ENCODE data around the gene ITGAD.
A peak's percentile ranks its signal among the peaks of the same experiment; 100 is the strongest.

Gene ITGAD

DNA sequence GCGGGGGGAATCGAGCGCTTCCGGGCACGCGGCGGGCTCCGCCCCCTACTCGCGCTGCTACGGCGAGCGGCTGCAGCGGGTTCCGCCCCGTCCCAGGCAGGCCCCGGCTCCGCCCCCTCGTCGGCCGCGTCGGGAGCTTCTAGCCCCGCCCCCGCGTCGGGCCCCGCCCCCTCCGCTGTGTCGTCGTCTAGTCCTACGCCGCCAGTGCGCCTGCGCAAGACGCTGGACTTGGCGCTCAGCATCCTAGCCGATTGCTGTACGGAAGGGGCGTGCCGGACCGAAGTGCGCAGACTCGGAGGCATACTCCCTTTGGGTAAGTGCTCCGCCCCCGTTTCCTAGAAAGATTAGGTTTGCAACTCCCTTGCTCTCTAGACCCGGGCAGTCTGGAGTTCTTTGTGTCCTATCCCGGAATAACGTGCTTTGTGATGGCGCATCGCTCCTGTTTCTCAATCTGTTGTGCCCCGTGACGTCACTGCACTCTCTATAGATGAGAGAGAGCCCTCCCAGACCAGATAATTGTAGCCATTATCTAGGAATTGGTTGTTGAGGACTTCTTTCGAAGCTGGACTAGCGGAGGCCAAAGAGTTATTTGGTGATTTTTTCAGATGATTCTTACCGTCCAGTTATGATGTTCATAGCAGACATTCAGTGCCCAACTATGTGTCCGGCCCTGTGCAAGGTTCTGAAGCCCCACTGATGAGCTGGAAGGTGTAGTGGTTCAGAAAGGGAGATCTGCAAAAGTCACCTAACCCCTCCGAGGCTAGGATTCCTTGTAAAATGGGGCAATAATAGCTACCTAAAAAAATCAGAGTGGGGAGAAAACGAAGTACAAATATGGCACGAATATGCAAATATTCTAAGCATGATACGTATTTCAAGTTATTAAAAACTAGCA lies 66.8 kb downstream of the ITGAD start:
- DNase-seq, result peak; percentile 89 to 100 (median 98)

- DNase-seq, result no peak
Measured at GRCh38 chr16:31460582-31461002, 67.5 kb downstream of the ITGAD start.

DNA sequence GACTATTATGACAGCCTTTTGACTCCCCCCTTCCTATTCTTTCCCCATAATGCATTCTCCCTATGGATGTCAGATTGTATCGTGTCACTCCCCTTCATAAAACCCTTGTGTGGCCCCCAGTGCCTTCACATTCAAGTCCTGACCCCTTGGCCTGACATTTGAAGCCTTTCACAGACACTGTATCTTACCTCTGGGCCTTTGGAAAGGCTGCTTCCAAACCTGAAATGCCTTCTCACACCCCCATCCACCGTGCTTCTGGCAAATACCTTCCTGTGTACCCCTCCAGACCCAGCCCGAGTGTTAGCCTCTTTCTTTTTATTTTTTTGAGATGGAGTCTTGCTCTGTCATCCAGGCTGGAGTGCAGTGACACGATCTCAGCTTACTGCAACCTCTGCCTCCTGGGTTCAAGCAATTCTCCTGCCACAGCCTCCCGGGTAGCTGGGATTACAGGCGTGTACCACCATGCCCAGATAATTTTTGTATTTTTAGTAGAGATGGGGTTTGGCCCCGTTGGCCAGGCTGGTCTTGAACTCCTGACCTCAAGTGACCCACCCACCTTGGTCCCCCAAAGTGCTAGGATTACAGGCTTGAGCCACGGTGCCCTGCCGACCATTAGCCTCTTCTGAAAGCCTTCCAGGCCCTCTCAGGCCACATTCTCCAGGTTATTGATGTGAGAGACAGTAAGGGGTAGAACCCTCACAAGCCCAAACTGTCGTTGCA lies 68.2 kb downstream of the ITGAD start:
- no peak for DNase-seq

DNA sequence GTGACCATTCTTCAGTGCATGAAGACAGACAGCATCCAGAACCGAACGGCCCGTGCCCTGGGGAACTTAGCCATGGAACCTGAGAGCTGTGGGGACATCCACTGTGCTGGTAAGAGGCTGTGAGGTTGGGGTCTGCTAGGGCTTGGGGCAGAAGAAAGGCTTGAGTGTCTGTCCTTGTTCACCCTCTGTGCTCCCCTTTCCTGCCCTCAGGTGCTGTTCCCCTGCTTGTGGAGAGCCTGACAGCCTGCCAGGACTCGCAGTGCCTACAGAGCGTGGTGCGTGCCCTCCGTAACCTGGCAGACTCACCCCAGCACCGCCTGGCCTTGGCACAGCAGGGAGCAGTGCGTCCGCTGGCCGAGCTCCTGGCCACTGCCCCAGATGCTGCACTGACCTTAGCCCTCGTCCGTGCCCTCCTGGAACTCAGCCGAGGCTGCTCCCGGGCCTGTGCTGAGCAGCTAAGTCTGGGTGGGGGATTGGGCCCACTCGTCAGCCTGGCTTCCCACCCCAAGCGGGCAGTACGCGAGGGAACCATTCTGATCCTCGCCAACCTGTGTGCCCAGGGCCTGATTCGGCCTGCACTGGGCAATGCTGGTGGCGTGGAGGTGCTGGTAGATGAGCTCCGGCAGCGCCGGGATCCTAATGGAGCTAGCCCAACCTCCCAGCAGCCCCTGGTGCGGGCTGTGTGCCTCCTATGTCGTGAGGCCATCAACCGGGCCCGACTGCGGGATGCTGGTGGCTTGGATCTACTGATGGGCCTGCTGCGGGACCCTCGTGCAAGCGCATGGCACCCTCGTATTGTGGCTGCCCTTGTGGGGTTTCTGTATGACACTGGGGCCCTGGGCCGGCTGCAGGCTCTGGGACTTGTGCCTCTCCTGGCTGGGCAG lies 69.0 kb downstream of the ITGAD start:
- no peak for DNase-seq

DNA sequence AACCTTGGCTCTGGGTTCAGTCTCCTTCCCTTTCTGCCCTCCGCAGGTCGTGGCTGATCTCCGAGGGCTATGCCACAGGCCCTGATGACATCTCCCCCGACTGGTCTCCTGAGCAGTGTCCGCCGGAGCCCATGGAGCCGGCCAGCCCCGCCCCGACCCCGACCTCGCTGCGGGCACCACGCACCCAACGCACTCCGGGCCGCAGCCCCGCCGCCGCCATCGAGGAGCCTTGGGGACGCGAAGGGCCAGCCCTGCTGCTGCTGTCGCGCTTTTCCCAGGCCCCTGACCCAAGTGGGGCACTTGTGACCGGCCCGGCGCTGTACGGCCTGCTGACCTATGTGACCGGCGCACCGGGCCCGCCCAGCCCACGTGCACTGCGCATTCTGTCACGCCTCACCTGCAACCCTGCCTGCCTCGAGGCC lies 71.2 kb downstream of the ITGAD start:
- no peak for DNase-seq

DNA sequence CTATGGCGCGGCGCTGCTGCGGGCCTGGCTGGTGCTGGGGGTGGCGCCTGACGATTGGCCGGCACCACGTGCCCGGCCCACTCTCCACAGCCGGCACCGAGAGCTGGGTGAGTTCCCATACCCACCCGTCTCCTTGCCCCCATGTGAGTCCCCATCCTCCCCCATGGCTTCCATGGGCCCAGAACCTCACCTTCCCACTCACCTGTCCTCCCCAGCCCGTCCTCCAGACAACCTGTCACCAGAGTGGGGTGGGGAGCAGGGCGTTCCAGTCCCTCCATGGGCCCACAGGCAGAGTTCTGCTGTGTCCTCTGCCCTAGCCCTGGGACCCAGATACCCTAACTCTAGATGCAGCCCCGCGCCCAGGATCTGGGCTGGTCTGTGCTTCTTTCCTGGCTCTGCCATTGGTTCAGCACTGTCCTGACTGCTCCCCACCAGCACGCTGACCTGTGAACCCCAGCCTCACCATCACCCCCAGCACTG lies 71.7 kb downstream of the ITGAD start:
- no peak for DNase-seq

GRCh38 chr16:31465788-31466370 lies 72.7 kb downstream of the ITGAD start:
- no peak for DNase-seq

- DNase-seq, result no peak
Measured at GRCh38 chr16:31466381-31466841, 73.3 kb downstream of the ITGAD start.

DNA sequence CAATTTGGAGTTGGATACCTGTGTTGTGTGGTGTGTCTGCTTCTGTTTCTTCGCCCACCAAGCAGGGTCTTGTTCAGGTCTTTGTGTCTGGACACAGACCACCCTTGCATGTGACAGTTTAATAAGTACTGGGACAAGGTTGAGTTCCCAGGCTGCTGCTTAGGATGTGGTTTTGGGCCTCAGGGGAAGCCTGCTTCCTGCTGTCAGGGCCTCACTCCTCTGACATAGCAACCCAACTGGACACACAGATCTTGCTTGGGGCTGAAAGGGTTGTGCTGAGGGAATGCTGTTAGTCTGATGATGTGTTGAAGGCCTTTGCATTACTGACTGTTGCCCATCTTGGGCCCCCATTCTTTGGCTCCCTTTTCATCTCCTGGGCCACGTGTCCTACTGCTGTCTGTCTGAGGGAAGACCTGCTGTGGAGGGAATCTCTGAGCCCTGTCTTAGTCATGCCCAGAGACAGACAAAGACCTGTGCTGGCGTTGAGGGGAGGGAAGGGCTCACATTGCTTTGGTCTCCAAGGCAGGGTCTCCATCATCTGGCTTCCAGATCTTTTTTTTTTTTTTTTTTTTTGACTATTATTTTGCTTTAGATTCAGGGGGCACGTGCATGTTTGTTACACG lies 74.1 kb downstream of the ITGAD start:
- DNase-seq, result no peak

DNA sequence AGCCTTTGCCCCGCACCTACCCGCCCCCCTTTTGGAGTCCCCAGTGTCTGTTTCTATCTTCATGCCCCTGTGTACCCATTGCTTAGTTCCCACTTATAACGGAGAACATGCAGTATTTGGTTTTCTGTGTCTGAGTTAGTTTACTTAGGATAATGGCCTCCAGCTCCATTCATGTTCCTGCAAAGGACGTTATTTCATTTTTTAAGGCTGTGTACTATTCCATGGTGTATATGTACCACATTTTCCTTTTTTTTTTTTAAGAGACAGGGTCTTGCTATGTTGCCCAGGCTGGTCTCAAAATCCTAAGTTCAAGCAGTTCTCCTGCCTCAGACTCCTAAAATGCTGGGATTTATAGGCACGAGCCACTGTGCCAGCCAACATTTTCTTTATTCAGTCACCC lies 74.7 kb downstream of the ITGAD start:
- DNase-seq, result no peak

GRCh38 chr16:31470615-31471014 lies 77.5 kb downstream of the ITGAD start:
- no peak for DNase-seq

DNA sequence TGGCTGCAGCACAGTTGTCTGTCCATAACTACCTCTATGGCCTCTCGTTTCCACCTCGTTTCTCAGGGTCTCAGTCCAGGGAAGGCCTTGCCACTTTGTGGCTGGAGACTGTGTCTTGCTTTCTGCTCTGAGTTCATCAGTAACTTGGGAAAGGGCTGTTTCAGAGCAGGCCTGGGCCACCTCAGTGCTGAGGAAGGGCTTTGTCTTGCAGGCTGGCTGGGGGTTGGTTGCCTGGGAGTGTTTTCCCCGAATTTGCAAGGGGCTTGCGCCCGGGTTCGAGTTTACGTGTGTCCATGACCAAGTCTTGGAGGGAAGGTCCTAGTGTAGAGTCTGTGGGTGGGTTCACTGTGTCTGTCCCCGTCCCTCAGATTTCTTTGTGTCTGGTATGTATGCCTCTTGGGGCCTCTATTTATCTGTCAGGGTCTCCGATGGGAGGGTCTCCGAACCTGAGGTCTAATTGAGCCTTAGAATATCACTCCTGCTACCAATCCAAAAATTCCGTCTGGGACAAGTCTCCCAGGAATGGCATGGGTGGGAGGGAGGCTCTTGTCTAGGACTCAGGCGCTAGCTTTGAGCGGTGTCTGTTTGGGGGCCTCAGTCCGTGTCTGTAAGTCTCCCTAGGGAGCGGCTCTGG lies 78.2 kb downstream of the ITGAD start:
- no peak for DNase-seq

GRCh38 chr16:31471875-31472708 lies 79.0 kb downstream of the ITGAD start, which contains the start of gene TGFB1I1:
TSS of gene TGFB1I1 (plus strand) at chr16:31472152. CDS start at chr16:31472189, 37 bp downstream.
- peak in 2 of 14 donors; percentile 25 to 27 for DNase-seq

GRCh38 chr16:31472709-31473203 lies 79.6 kb downstream of the ITGAD start:
- DNase-seq, result peak in 4 of 14 donors; percentile 18 to 78 (median 26)

DNA sequence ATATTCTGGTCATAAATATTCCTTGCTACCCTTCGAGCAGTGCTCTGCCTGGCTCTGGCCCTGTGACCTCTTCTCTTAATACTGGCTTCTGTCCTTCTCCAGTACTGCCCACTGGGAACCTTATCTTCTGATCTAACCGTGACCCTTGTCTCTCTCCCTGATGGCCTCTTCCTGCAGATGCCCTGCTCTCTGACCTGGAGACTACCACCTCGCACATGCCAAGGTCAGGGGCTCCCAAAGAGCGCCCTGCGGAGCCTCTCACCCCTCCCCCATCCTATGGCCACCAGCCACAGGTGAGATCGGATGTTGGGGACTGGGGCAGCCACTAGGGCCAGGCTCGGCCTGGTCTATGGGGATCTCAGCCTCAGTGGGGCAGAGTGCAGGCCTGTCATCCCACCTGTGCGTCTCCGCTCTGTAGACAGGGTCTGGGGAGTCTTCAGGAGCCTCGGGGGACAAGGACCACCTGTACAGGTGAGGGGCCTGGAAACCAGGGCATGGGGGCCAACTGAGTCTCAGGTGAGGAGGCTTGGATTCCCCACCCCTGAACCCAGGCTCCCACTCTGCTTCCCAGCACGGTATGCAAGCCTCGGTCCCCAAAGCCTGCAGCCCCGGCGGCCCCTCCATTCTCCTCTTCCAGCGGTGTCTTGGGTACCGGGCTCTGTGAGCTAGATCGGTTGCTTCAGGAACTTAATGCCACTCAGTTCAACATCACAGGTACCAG lies 80.3 kb downstream of the ITGAD start:
- DNase-seq, result no peak

GRCh38 chr16:31474173-31474714 lies 81.1 kb downstream of the ITGAD start:
- DNase-seq, result peak in 3 of 14 donors; percentile 3 to 23 (median 8)

- DNase-seq, result no peak
Measured at GRCh38 chr16:31474773-31475738, 81.9 kb downstream of the ITGAD start.
